Measurements from ENCODE around the gene PHF2.

Gene PHF2

GRCh38 chr9:93576258-93577077, at the start of gene PHF2:
TSS of gene PHF2 (plus strand) at chr9:93576584. CDS start at chr9:93576774, 190 bp downstream.
- Histone ChIP-seq H3K4me2 (ENCODE audit: low read depth, low read length) (peak within 1 kb of the TSS; percentile 96), H4K20me1 (ENCODE audit: insufficient read depth, low read length) (no peaks in the 10 kb centered on the region), H2AFZ (ENCODE audit: low read length) (peak within 1 kb of the TSS; percentile 84), H3K79me2 (ENCODE audit: low read length) (peaks cover 51% of the 10 kb centered on the region), H3K36me3 (replicated peaks; ENCODE audit: insufficient read depth, low read length) (no peaks in the 10 kb centered on the region), H3K4me1 (ENCODE audit: low read length) (peaks cover 6% of the 10 kb centered on the region; the same call in 1 of the 2 replicates), H3F3A (ENCODE audit: insufficient read depth, low read length) (peaks cover 6% of the 10 kb centered on the region; the same call in 1 of the 2 replicates), H3K9me2 (replicated peaks; ENCODE audit: insufficient read depth, low read length) (no peaks in the 10 kb centered on the region), H3K27me3 (replicated peaks; ENCODE audit: insufficient read depth, low read length) (no peaks in the 10 kb centered on the region), H3K27ac (ENCODE audit: low read length) (no peak within 1 kb of the TSS), H3K9ac (ENCODE audit: low read length) (peak within 1 kb of the TSS; percentile 78), H3K4me3 (ENCODE audit: low read length) (peak within 1 kb of the TSS; percentile 72), H3K9me3 (replicated peaks; ENCODE audit: insufficient read depth, low read length) (no peaks in the 10 kb centered on the region)
- no peak for TF ChIP-seq CTCF (IDR thresholded peaks at IDR 0.05; ENCODE audit: low read length)
- no peak for TF ChIP-seq EZH2 (optimal IDR thresholded peaks at IDR 0.05; ENCODE audit: low read depth, low read length)
- TF ChIP-seq EZH2phosphoT487 (IDR thresholded peaks at IDR 0.05; ENCODE audit: low read length): no peak
- peak; percentile 14 for DNase-seq

- Histone ChIP-seq H3F3A (ENCODE audit: insufficient read depth, low read length) (no peaks in the 10 kb centered on the region), H3K79me2 (ENCODE audit: low read length) (peaks cover 26% of the 10 kb centered on the region), H3K36me3 (replicated peaks; ENCODE audit: insufficient read depth, low read length) (peaks cover 18% of the 10 kb centered on the region; the same call in 1 of the 2 replicates), H3K9me3 (replicated peaks; ENCODE audit: insufficient read depth, low read length) (no peaks in the 10 kb centered on the region), H3K4me3 (ENCODE audit: low read length) (no peak overlapping the region), H2AFZ (ENCODE audit: low read length) (no peak overlapping the region), H3K4me2 (ENCODE audit: low read depth, low read length) (no peak overlapping the region), H3K27ac (ENCODE audit: low read length) (no peak overlapping the region), H3K4me1 (ENCODE audit: low read length) (no peaks in the 10 kb centered on the region), H3K9ac (ENCODE audit: low read length) (no peak overlapping the region), H4K20me1 (ENCODE audit: insufficient read depth, low read length) (no peaks in the 10 kb centered on the region), H3K27me3 (replicated peaks; ENCODE audit: insufficient read depth, low read length) (no peaks in the 10 kb centered on the region), H3K9me2 (replicated peaks; ENCODE audit: insufficient read depth, low read length) (no peaks in the 10 kb centered on the region)
- no peak for DNase-seq
- TF ChIP-seq CTCF (IDR thresholded peaks at IDR 0.05; ENCODE audit: low read length): no peak
- no peak for TF ChIP-seq EZH2phosphoT487 (IDR thresholded peaks at IDR 0.05; ENCODE audit: low read length)
- no peak for TF ChIP-seq EZH2 (optimal IDR thresholded peaks at IDR 0.05; ENCODE audit: low read depth, low read length)
These were observed 45.0 kb upstream of the PHF2 start for GRCh38 chr9:93531374-93531773.

- peaks cover 25% of the 10 kb centered on the region for H3K79me2 ChIP-seq (ENCODE audit: low read length)
- no peak overlapping the region for H3K9ac ChIP-seq (ENCODE audit: low read length)
- no peaks in the 10 kb centered on the region for H4K20me1 ChIP-seq (ENCODE audit: insufficient read depth, low read length)
- no peak overlapping the region for H3K27ac ChIP-seq (ENCODE audit: low read length)
- no peaks in the 10 kb centered on the region for H3K4me1 ChIP-seq (ENCODE audit: low read length)
- H3K4me2 ChIP-seq (ENCODE audit: low read depth, low read length): no peak overlapping the region
- peaks cover 18% of the 10 kb centered on the region; the same call in 1 of the 2 replicates for H3K36me3 ChIP-seq (replicated peaks; ENCODE audit: insufficient read depth, low read length)
- no peak for DNase-seq
- no peaks in the 10 kb centered on the region for H3K27me3 ChIP-seq (replicated peaks; ENCODE audit: insufficient read depth, low read length)
- no peaks in the 10 kb centered on the region for H3F3A ChIP-seq (ENCODE audit: insufficient read depth, low read length)
- H2AFZ ChIP-seq (ENCODE audit: low read length): no peak overlapping the region
- H3K9me3 ChIP-seq (replicated peaks; ENCODE audit: insufficient read depth, low read length): no peaks in the 10 kb centered on the region
- TF ChIP-seq EZH2phosphoT487 (IDR thresholded peaks at IDR 0.05; ENCODE audit: low read length): no peak
- no peak for TF ChIP-seq CTCF (IDR thresholded peaks at IDR 0.05; ENCODE audit: low read length)
- TF ChIP-seq EZH2 (optimal IDR thresholded peaks at IDR 0.05; ENCODE audit: low read depth, low read length): no peak
- no peaks in the 10 kb centered on the region for H3K9me2 ChIP-seq (replicated peaks; ENCODE audit: insufficient read depth, low read length)
- H3K4me3 ChIP-seq (ENCODE audit: low read length): no peak overlapping the region
These were observed 44.2 kb upstream of the PHF2 start for GRCh38 chr9:93532141-93532540.
